Osteoblast (primary cell): ENCODE results near the gene RPS21. TPM values are rescaled to one million over a fixed set of nuclear protein-coding genes. Genes with fewer than 3 reads are reported as not detected.

Experiments used
- DNase-seq: peaks from one replicate; pipeline ENCODE4 v3.0.0; 2011; ENCODE audit warnings: low spot score, mixed read lengths; ENCODE audit not compliant: insufficient read length; ENCODE audit errors: missing footprints
- H2AFZ ChIP-seq: 2 replicates; pipeline ENCODE4 v1.6.0; 2011; ENCODE audit warnings: mild to moderate bottlenecking, low read length
- H3K27ac ChIP-seq: 2 replicates; pipeline ENCODE4 v1.5.1; 2011; ENCODE audit warnings: mild to moderate bottlenecking, low read depth, low read length, moderate library complexity
- H3K27me3 ChIP-seq: 2 replicates; pipeline ENCODE4 v1.6.0; 2012; ENCODE audit warnings: mild to moderate bottlenecking, control low read depth, inconsistent platforms, low read length, moderate library complexity; ENCODE audit not compliant: insufficient read depth
- H3K36me3 ChIP-seq: 2 replicates; pipeline ENCODE4 v1.5.1; 2011; ENCODE audit warnings: mild to moderate bottlenecking, low read length, control low read depth, moderate library complexity; ENCODE audit not compliant: insufficient read depth
- H3K4me1 ChIP-seq: 2 replicates; pipeline ENCODE4 v1.5.1; 2011; ENCODE audit warnings: mild to moderate bottlenecking, low read length, control low read depth, moderate library complexity; ENCODE audit not compliant: insufficient read depth
- H3K4me2 ChIP-seq: 2 replicates; pipeline ENCODE4 v1.6.0; 2011; ENCODE audit warnings: mild to moderate bottlenecking, low read length; ENCODE audit not compliant: insufficient read depth
- H3K4me3 ChIP-seq: fragments of 200-600 bp; sonication (generic); 3 replicates; pipeline ENCODE4 v1.5.1; 2012; ENCODE audit warnings: mild to moderate bottlenecking, low read length, inconsistent platforms; ENCODE audit not compliant: insufficient read depth
- H3K79me2 ChIP-seq: 2 replicates; pipeline ENCODE4 v1.6.0; 2012; ENCODE audit warnings: mild to moderate bottlenecking, low read length, control low read depth, inconsistent platforms; ENCODE audit not compliant: insufficient read depth
- H3K9me3 ChIP-seq: 2 replicates; pipeline ENCODE4 v1.5.1; 2011; ENCODE audit warnings: low read depth, low read length, control low read depth
- H4K20me1 ChIP-seq: 2 replicates; pipeline ENCODE4 v1.6.0; 2012; ENCODE audit warnings: mild to moderate bottlenecking, low read length, control low read depth; ENCODE audit not compliant: insufficient read depth
- total RNA-seq: library from RNA; depleted of rRNA; stranded (reverse); fragments of >200 nt; gene quantifications from 2 replicates; pipeline ENCODE4 v1.2.3, GENCODE V29; 2012
- TF ChIP-seq, protein P1 (sequence below): IDR thresholded peaks from 2 replicates; pipeline ENCODE4 v1.5.1; 2011; ENCODE audit warnings: mild to moderate bottlenecking, low read depth, low read length, moderate library complexity; ENCODE audit errors: extremely low read depth

RPS21 gene
- total RNA-seq, 1 donor = 460 TPM

DNA sequence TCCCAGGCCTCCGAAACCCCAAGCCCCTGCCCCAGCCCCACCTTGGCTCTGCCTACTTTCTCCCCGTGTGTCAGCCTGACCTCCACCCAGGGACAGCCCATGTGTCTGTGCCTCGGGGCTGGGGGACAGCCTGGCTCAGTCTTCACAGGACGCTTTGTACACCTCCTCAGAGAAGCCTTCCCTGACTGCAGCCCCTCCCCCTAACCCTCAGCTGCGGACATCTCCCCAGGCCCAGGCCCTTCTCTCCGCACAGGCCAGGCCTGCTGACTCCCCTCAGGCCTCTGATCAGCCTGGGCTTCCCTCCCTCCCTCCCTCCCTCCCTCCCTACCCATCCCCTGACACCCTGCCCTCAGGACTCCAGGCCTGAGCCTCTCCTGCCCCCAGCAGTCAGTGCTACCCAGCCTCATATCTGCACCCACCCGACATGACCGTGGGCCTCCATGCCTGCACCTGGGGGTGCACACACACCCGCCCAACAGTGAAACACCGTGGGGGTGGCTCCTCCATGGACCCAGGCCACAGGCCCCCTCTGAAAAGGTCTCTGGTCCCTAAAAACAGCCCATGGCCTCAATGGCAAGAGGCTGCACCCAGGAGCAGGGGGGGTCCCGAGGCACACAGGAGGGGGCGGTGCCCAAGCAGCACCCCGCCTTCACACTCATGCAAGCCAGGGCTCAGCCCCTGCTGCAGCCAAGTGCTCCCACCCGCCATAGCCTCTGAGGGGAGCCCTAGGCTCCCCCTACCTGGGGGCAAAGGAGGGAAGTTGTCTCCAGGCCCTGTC lies 32.7 kb upstream of the RPS21 start:
- no peak for DNase-seq
- Histone ChIP-seq H2AFZ (no peak overlapping the region), H3K79me2 (no peaks in the 10 kb centered on the region), H3K4me1 (peaks cover 34% of the 10 kb centered on the region), H3K27me3 (no peaks in the 10 kb centered on the region), H3K36me3 (no peaks in the 10 kb centered on the region), H3K9me3 (no peaks in the 10 kb centered on the region), H3K4me2 (no peak overlapping the region), H3K27ac (no peak overlapping the region), H3K4me3 (no peak overlapping the region), H4K20me1 (no peaks in the 10 kb centered on the region)
- TF ChIP-seq, protein P1, sequence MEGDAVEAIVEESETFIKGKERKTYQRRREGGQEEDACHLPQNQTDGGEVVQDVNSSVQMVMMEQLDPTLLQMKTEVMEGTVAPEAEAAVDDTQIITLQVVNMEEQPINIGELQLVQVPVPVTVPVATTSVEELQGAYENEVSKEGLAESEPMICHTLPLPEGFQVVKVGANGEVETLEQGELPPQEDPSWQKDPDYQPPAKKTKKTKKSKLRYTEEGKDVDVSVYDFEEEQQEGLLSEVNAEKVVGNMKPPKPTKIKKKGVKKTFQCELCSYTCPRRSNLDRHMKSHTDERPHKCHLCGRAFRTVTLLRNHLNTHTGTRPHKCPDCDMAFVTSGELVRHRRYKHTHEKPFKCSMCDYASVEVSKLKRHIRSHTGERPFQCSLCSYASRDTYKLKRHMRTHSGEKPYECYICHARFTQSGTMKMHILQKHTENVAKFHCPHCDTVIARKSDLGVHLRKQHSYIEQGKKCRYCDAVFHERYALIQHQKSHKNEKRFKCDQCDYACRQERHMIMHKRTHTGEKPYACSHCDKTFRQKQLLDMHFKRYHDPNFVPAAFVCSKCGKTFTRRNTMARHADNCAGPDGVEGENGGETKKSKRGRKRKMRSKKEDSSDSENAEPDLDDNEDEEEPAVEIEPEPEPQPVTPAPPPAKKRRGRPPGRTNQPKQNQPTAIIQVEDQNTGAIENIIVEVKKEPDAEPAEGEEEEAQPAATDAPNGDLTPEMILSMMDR = no peak

DNA sequence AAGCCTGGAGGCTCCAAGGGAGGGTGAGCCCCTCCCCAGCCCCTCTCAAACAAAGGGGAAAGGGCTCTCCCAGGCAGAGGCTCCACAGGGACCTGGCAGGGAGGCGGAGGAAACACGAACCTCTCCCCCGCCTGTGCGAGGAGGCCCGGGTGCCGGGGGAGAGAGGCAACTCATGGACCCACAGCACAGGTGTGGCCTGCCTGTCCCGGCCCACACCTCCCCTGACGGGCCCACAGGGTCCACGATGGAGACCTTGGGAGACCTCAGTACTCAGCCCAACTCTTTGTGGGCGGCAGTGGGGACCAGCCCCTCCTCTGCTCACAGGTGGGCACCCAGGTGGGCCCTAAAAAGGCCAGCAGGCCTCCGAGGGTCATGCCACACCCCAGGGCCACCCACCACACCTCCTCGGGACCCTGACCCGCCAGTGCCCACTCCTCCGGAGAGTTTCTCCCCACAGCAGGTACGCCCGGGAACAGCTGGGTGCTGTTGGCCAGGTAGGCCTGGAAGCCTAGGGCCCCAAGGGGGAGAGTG lies 32.0 kb upstream of the RPS21 start:
- Histone ChIP-seq H3K4me3 (peak overlapping the region; percentile 3), H4K20me1 (no peaks in the 10 kb centered on the region), H3K27me3 (no peaks in the 10 kb centered on the region), H3K9me3 (no peaks in the 10 kb centered on the region), H3K36me3 (no peaks in the 10 kb centered on the region), H3K4me1 (peaks cover 34% of the 10 kb centered on the region), H2AFZ (no peak overlapping the region), H3K4me2 (no peak overlapping the region), H3K27ac (peak overlapping the region; percentile 8), H3K79me2 (no peaks in the 10 kb centered on the region)
- TF ChIP-seq, protein P1 = no peak
- DNase-seq = no peak

DNA sequence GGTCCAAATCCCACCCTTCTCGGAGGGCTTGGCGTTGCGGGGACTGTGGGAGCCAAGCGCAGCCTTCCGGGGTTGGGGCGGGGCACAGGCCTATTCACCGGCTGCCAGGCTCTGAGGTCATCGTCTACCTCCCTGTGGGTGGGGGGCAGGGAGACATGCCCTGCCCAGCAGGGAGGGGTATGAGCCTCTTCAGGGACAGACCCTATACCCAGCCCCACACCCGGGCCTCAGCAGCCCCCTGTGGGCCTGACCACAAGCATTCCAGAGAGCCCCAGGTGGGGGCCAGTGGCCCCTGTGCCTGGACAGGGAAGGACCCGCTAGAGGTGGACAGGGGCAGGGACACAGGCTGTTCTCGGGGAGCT lies 31.4 kb upstream of the RPS21 start:
- peak; percentile 95 for DNase-seq
- peak overlapping the region; percentile 56 for H2AFZ ChIP-seq

More for the DNA sequence above, 31.4 kb upstream of the RPS21 start:
- H4K20me1 ChIP-seq = no peaks in the 10 kb centered on the region
- peaks cover 34% of the 10 kb centered on the region for H3K4me1 ChIP-seq
- H3K27me3 ChIP-seq = no peaks in the 10 kb centered on the region
- peak overlapping the region; percentile 3 for H3K4me3 ChIP-seq
- TF ChIP-seq, protein P1 = no peak
- H3K36me3 ChIP-seq = no peaks in the 10 kb centered on the region
- peak overlapping the region; percentile 8 for H3K27ac ChIP-seq
- no peaks in the 10 kb centered on the region for H3K9me3 ChIP-seq
- no peaks in the 10 kb centered on the region for H3K79me2 ChIP-seq
- H3K4me2 ChIP-seq = peak overlapping the region; percentile 67
